CD4-positive, alpha-beta memory T cell (primary cell): ENCODE data around the gene REV3L. TPM values are rescaled to one million over a fixed set of nuclear protein-coding genes. Genes with fewer than 3 reads are reported as not detected.

Experiments
- CTCF ChIA-PET: fragments of 350-600 bp; sonication (Branson Sonifier 250); formaldehyde crosslinking; loops from one replicate; lab custom pipeline; 2021; ENCODE audit warnings: inconsistent platforms; ENCODE audit not compliant: partially characterized antibody; lab: Charles Lee
- POLR2A ChIA-PET: fragments of 350-600 bp; sonication (Branson Sonifier 250); formaldehyde crosslinking; loops from one replicate; lab custom pipeline; 2021; ENCODE audit not compliant: partially characterized antibody; lab: Charles Lee
- DNase-seq, 5 donors: peaks; one replicate each; pipeline versions ENCODE4 v3.0.0 to v3.0.0-alpha.2; 2020 to 2022; ENCODE audit warnings: mixed read lengths in 1 of 5
- H3K27ac ChIP-seq: one replicate; pipeline ENCODE4 v1.7.0; 2013; ENCODE audit warnings: low read depth, low read length
- H3K27me3 ChIP-seq: 2 replicates; pipeline ENCODE4 v1.7.0; 2013; ENCODE audit warnings: mild to moderate bottlenecking, low read length, moderate library complexity; ENCODE audit not compliant: insufficient read depth
- H3K36me3 ChIP-seq: 2 replicates; pipeline ENCODE4 v1.7.0; 2013; ENCODE audit warnings: mild to moderate bottlenecking, low read length, moderate library complexity; ENCODE audit not compliant: insufficient read depth
- H3K4me1 ChIP-seq: 2 replicates; pipeline ENCODE4 v1.7.0; 2013; ENCODE audit warnings: mild to moderate bottlenecking, low read length, moderate library complexity; ENCODE audit not compliant: insufficient read depth
- H3K4me3 ChIP-seq, 2 donors: one replicate each; pipeline ENCODE4 v1.7.0; 2013; ENCODE audit warnings: low read length in 2 of 2, mild to moderate bottlenecking in 1 of 2
- H3K9me3 ChIP-seq, 2 donors: one replicate each; pipeline ENCODE4 v1.7.0; 2013; ENCODE audit warnings: low read length in 2 of 2, control low read depth in 1 of 2; ENCODE audit not compliant: control insufficient read depth in 1 of 2
- H3K27ac Mint-ChIP-seq, 7 donors: one replicate each; pipeline ENCODE4 v1.8.0; 2020 to 2021; ENCODE audit warnings: mixed read lengths in 7 of 7, mild to moderate bottlenecking in 6 of 7, inconsistent platforms in 3 of 7, moderate library complexity in 3 of 7
- H3K27me3 Mint-ChIP-seq, 2 donors: one replicate each; pipeline ENCODE4 v1.8.0; 2020 to 2021; ENCODE audit warnings: mixed read lengths in 2 of 2
- H3K36me3 Mint-ChIP-seq, 2 donors: one replicate each; pipeline ENCODE4 v1.8.0; 2020 to 2021; ENCODE audit warnings: mixed read lengths in 2 of 2, inconsistent platforms in 1 of 2, mild to moderate bottlenecking in 1 of 2
- H3K4me1 Mint-ChIP-seq, 4 donors: one replicate each; pipeline ENCODE4 v1.8.0; 2020 to 2021; ENCODE audit warnings: mixed read lengths in 4 of 4, mild to moderate bottlenecking in 1 of 4
- H3K4me3 Mint-ChIP-seq, 8 donors: one replicate each; pipeline ENCODE4 v1.8.0; 2020 to 2021; ENCODE audit warnings: mixed read lengths in 8 of 8, mild to moderate bottlenecking in 7 of 8, moderate library complexity in 6 of 8, inconsistent platforms in 3 of 8
- H3K9me3 Mint-ChIP-seq, 8 donors: one replicate each; pipeline ENCODE4 v1.8.0; 2020 to 2021; ENCODE audit warnings: mixed read lengths in 8 of 8, mild to moderate bottlenecking in 5 of 8, inconsistent platforms in 3 of 8, moderate library complexity in 1 of 8
- intact Hi-C: fragments of 100-400 bp; cut with micrococcal nuclease; formaldehyde crosslinking; loops from one replicate; pipeline ENCODE4 v1.15.1; 2023
- polyA plus RNA-seq, 2 donors: library from polyadenylated mRNA; unstranded; fragments of 300-500 nt; fragmentation: Illumina TruSeq; gene quantifications; one replicate each; pipeline ENCODE4 v1.2.3, GENCODE V29; 2021
- total RNA-seq, 2 experiments: library from RNA; stranded (reverse); gene quantifications; one replicate each; pipeline ENCODE4 v1.2.3, GENCODE V29; 2021

The REV3L gene
- total and polyA plus RNA-seq, 4 experiments from 2014 or later: 8.0 to 34.5 (median 24.5) TPM

DNA sequence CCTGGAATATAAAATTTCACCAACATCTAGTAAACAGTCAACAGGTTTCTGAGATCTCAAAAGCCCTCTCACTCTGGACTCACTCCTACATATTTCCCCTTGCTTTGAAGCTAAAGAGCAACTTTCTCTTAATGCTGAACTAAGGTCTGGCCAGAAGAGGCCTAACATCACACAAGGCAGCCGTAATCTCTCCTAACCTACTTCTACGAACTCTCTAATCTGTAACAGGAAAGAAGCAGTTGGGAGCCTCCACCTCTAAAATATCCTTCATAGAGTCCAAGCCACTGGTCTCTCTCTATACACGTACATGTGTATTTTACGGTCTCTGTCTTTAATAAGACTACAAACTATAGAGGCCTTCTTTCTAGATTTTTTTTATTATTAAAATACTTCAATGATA lies 72.0 kb downstream of the REV3L start:
- H3K27ac ChIP-seq: no peak overlapping the region
- peaks cover 42 to 43% of the 10 kb centered on the region in 2 donors for H3K36me3 Mint-ChIP-seq

DNA sequence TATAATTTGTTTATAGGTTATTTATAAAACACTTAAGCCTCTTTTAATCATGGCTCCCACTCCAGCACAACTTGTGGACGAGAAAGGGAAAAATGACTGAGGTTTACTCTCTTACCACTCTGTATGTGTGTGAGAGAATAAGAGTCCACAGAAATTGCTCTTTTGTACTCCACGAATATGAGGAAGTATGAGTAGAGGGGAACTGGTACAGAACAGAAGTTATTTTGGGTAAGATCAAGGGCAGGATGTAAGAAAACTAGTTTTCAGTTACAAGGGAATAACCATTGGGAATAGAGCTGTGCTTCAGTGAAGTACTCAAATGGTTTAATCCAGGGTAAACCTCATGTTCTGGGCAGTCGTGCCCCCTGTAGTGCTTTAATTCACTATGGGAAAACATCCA lies 72.6 kb downstream of the REV3L start:
- ChIA-PET CTCF (no interaction called here), POLR2A (interaction anchor here (0.6 kb wide), 1 partner anchor 151 kb away, joined by 3 read pairs; a partner anchor contains a TSS)
- Histone ChIP-seq H3K4me3 (no peak overlapping the region), H3K4me1 (no peaks in the 10 kb centered on the region), H3K27me3 (no peaks in the 10 kb centered on the region), H3K36me3 (peaks cover 14% of the 10 kb centered on the region), H3K9me3 (no peaks in the 10 kb centered on the region), H3K27ac (no peak overlapping the region)
- DNase-seq: no peak
- Mint-ChIP-seq H3K9me3 (peaks cover 0 to 4% (median 0%) of the 10 kb centered on the region in 8 donors), H3K36me3 (peaks cover 42 to 46% of the 10 kb centered on the region in 2 donors), H3K4me3 (no peak overlapping the region), H3K27me3 (no peaks in the 10 kb centered on the region), H3K27ac (no peak overlapping the region), H3K4me1 (peaks cover 7 to 14% (median 11%) of the 10 kb centered on the region in 4 donors)
- intact Hi-C loops: no loop called here

More for the DNA sequence above, 72.0 kb downstream of the REV3L start:
- ChIA-PET POLR2A (interaction anchor here (0.6 kb wide), 1 partner anchor 152 kb away, joined by 3 read pairs; a partner anchor contains a TSS), CTCF (no interaction called here)
- Histone ChIP-seq H3K9me3 (no peaks in the 10 kb centered on the region), H3K36me3 (peaks cover 16% of the 10 kb centered on the region), H3K4me3 (no peak overlapping the region), H3K27me3 (no peaks in the 10 kb centered on the region), H3K4me1 (no peaks in the 10 kb centered on the region)
- H3K4me1 Mint-ChIP-seq: peaks cover 5 to 12% (median 8%) of the 10 kb centered on the region in 4 donors
- H3K27me3 Mint-ChIP-seq: no peaks in the 10 kb centered on the region
- no peak overlapping the region for H3K4me3 Mint-ChIP-seq
- peaks cover 0 to 4% (median 0%) of the 10 kb centered on the region in 8 donors for H3K9me3 Mint-ChIP-seq
- H3K27ac Mint-ChIP-seq: no peak overlapping the region
- intact Hi-C loops: no loop called here
- DNase-seq: no peak

DNA sequence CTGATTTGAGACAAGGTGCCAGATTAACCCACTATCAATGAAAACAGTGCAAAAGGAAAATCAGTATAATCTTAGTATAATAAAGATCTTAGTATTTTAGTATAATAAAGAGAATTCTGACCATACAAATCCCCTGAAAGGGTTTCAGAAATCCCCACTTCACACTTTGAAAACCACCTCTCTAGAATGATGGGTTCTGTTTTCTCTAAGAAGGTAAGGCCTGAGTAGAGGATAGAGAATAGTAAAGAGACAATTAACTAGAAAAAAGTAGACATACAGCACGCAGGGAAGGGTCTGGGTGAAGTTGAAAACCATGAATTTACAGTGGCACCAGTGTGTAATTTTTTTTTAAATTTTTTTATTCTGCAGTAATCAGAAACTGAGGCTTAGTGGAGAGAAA lies 73.6 kb downstream of the REV3L start:
- intact Hi-C loops: no loop called here
- H3K27me3 ChIP-seq: no peaks in the 10 kb centered on the region
- Mint-ChIP-seq H3K27me3 (no peaks in the 10 kb centered on the region), H3K9me3 (peaks cover 0 to 4% (median 0%) of the 10 kb centered on the region in 8 donors), H3K4me1 (peaks cover 7 to 14% (median 11%) of the 10 kb centered on the region in 4 donors), H3K36me3 (peaks cover 46 to 49% of the 10 kb centered on the region in 2 donors), H3K4me3 (no peak overlapping the region), H3K27ac (peak overlapping the region in 2 of 7 donors; percentile 6 to 53)
- H3K9me3 ChIP-seq: no peaks in the 10 kb centered on the region
- CTCF ChIA-PET: interaction anchor here (0.5 kb wide), 1 partner anchor 882 kb away, joined by 3 read pairs; no protein-coding TSS in a partner anchor
- no peaks in the 10 kb centered on the region for H3K4me1 ChIP-seq
- no peak overlapping the region for H3K4me3 ChIP-seq
- no peak overlapping the region for H3K27ac ChIP-seq
- DNase-seq: no peak
- H3K36me3 ChIP-seq: peaks cover 10% of the 10 kb centered on the region
- POLR2A ChIA-PET: no interaction called here

DNA sequence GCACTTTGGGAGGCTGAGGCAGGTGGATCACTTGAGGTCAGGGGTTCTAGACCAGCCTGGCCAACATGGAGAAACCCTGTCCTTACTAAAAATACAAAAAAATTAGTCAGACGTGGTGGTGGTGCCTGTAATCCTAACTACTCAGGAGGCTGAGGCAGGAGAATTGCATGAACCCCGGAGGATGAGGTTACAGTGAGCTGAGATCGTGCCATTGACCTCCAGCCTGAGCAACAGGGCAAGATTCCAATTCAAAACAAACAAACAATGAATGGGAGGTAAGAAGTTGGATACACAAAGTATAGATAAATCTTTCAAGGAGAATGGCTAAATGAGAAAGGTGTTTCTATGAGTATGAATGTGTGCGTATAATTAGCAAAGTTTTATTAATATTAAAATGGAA lies 75.3 kb downstream of the REV3L start:
- peaks cover 7 to 14% (median 11%) of the 10 kb centered on the region in 4 donors for H3K4me1 Mint-ChIP-seq
- H3K27me3 Mint-ChIP-seq: no peaks in the 10 kb centered on the region

DNA sequence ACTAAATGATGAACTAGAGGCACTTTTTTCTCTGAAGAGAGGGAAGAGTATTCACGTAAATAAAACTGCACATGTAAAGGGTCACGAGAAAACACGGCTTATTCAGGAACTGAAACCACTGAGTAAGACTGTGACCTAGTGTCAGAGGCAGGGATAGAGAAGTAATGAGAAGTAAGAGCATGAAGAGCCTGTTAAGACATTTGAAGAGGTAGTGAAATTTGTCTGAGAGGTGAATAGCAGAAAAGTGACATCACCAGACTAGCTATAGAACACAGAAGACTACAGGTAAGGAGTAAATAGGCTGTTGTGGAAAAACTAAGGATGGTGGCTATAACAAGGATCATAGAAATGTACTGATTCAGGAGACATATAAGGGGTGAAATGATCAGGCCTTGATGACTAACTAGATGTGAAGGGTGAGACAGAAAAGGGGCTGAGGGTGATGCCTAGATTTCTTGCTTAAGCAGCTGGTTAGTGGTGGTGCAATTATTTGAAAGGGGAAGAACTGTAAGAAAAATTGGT lies 76.8 kb downstream of the REV3L start:
- H3K9me3 ChIP-seq: no peaks in the 10 kb centered on the region
- H3K27me3 ChIP-seq: no peaks in the 10 kb centered on the region
- Mint-ChIP-seq H3K27ac (peak overlapping the region in 2 of 7 donors; percentile 3 to 22), H3K4me3 (no peak overlapping the region), H3K27me3 (no peaks in the 10 kb centered on the region), H3K36me3 (peaks cover 51 to 67% of the 10 kb centered on the region in 2 donors), H3K9me3 (peaks cover 0 to 4% (median 0%) of the 10 kb centered on the region in 8 donors), H3K4me1 (peaks cover 7 to 14% (median 11%) of the 10 kb centered on the region in 4 donors)
- no peak overlapping the region for H3K27ac ChIP-seq
- no peak for DNase-seq
- no peak overlapping the region for H3K4me3 ChIP-seq
- POLR2A ChIA-PET: no interaction called here
- intact Hi-C loops: no loop called here
- peaks cover 6% of the 10 kb centered on the region for H3K36me3 ChIP-seq
- H3K4me1 ChIP-seq: no peaks in the 10 kb centered on the region
- CTCF ChIA-PET: no interaction called here

More for the DNA sequence above, 75.3 kb downstream of the REV3L start:
- H3K27me3 ChIP-seq: no peaks in the 10 kb centered on the region
- DNase-seq: no peak
- no peaks in the 10 kb centered on the region for H3K4me1 ChIP-seq
- Mint-ChIP-seq H3K36me3 (peaks cover 62 to 66% of the 10 kb centered on the region in 2 donors), H3K9me3 (peaks cover 0 to 4% (median 0%) of the 10 kb centered on the region in 8 donors), H3K4me3 (no peak overlapping the region), H3K27ac (no peak overlapping the region)
- H3K4me3 ChIP-seq: no peak overlapping the region
- CTCF ChIA-PET: no interaction called here
- POLR2A ChIA-PET: no interaction called here
- H3K9me3 ChIP-seq: no peaks in the 10 kb centered on the region
- H3K27ac ChIP-seq: no peak overlapping the region
- intact Hi-C loops: no loop called here
- peaks cover 10% of the 10 kb centered on the region for H3K36me3 ChIP-seq

DNA sequence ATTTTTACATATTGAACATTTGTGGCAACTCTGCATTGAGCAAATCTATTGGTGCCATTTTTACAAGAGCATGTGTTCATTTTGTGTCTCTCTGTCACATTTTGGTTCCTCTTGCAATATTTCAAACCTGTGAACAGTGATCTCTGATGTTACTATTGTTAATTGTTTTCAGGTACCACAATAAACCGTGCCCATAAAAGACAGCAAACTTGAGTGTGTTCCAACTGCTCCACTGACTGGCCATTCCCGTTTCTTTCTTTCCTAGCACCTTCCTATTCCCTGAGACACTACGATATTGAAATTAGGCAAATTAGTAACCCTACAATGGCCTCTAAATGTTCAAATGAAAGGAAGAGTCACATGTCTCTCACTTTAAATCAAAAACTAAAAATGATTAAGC lies 79.6 kb downstream of the REV3L start:
- CTCF ChIA-PET: no interaction called here
- H3K4me3 ChIP-seq: no peak overlapping the region
- Mint-ChIP-seq H3K4me1 (peaks cover 7 to 14% (median 10%) of the 10 kb centered on the region in 4 donors), H3K36me3 (peaks cover 43 to 64% of the 10 kb centered on the region in 2 donors), H3K27ac (no peak overlapping the region), H3K27me3 (no peaks in the 10 kb centered on the region), H3K4me3 (no peak overlapping the region), H3K9me3 (peaks cover 0 to 4% (median 0%) of the 10 kb centered on the region in 8 donors)
- H3K36me3 ChIP-seq: no peaks in the 10 kb centered on the region
- no peaks in the 10 kb centered on the region for H3K4me1 ChIP-seq
- intact Hi-C loops: no loop called here
- no peak for DNase-seq
- H3K9me3 ChIP-seq: no peaks in the 10 kb centered on the region
- no peak overlapping the region for H3K27ac ChIP-seq
- no peaks in the 10 kb centered on the region for H3K27me3 ChIP-seq
- POLR2A ChIA-PET: no interaction called here

DNA sequence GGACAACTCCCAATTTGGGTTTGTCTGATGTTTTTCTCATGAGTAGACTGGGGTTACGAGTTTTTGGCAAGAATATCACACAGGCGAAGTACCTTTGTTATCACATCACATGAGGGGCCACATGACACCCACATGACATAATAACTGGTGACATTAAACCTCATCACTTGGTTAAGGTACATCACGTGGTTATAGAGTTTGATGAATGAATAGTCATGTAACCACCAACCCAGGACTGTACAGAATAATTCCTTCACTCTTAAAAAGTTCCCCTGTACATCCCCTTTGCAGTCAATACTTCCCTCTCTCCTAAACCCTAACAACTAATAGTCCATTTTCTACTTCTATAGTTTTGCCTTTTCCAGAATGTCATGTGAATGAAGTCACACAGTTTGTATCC lies 83.4 kb downstream of the REV3L start:
- Histone ChIP-seq H3K27me3 (no peaks in the 10 kb centered on the region), H3K27ac (no peak overlapping the region), H3K9me3 (no peaks in the 10 kb centered on the region), H3K36me3 (peaks cover 4% of the 10 kb centered on the region), H3K4me1 (no peaks in the 10 kb centered on the region), H3K4me3 (no peak overlapping the region)
- H3K4me1 Mint-ChIP-seq: peaks cover 0 to 3% (median 0%) of the 10 kb centered on the region in 4 donors
- H3K4me3 Mint-ChIP-seq: no peak overlapping the region
- H3K27me3 Mint-ChIP-seq: no peaks in the 10 kb centered on the region
- intact Hi-C loops: no loop called here
- H3K36me3 Mint-ChIP-seq: peaks cover 47 to 63% of the 10 kb centered on the region in 2 donors
- no peak overlapping the region for H3K27ac Mint-ChIP-seq
- H3K9me3 Mint-ChIP-seq: no peaks in the 10 kb centered on the region
- ChIA-PET POLR2A (no interaction called here), CTCF (no interaction called here)
- DNase-seq: no peak
